Progenitor cell of endocrine pancreas (in vitro differentiated cells): ENCODE measurements around the gene PAPPA2. TPM values are rescaled to one million over a fixed set of nuclear protein-coding genes. Genes with fewer than 3 reads are reported as not detected.

Source experiments
- DNase-seq: peaks from one replicate; pipeline ENCODE4 v3.0.0; 2021; ENCODE audit warnings: low spot score; ENCODE audit not compliant: unreplicated experiment
- H3K27ac Mint-ChIP-seq: 2 replicates; pipeline ENCODE4 v1.8.0; 2021; ENCODE audit warnings: mild to moderate bottlenecking, moderate library complexity, mixed read lengths
- H3K27me3 Mint-ChIP-seq: 2 replicates; pipeline ENCODE4 v1.8.0; 2021; ENCODE audit warnings: mixed read lengths
- H3K36me3 Mint-ChIP-seq: 2 replicates; pipeline ENCODE4 v1.8.0; 2022; ENCODE audit warnings: mixed read lengths; ENCODE audit not compliant: insufficient read depth
- H3K4me1 Mint-ChIP-seq: 2 replicates; pipeline ENCODE4 v1.8.0; 2021; ENCODE audit warnings: low read depth, mixed read lengths
- H3K4me3 Mint-ChIP-seq: 2 replicates; pipeline ENCODE4 v1.8.0; 2021; ENCODE audit warnings: low read depth, mild to moderate bottlenecking, moderate library complexity, mixed read lengths
- H3K9me3 Mint-ChIP-seq: 2 replicates; pipeline ENCODE4 v1.8.0; 2021; ENCODE audit warnings: low read depth, mixed read lengths
- CTCF ChIP-seq: fragments of 200-600 bp; sonication (generic); IDR thresholded peaks from one replicate; pipeline ENCODE4 v1.5.0; 2021; ENCODE audit warnings: antibody characterized with exemption, mild to moderate bottlenecking; ENCODE audit not compliant: unreplicated experiment
- total RNA-seq: library from RNA; stranded (reverse); gene quantifications from 2 replicates; pipeline ENCODE4 v1.2.1, GENCODE V29; 2021

PAPPA2 gene
- total RNA-seq, 1 donor from 2014 or later = 4.1 TPM

GRCh38 chr1:176504848-176505553 lies 42.0 kb downstream of the PAPPA2 start:
- Mint-ChIP-seq H3K4me3 (no peak overlapping the region), H3K27ac (no peak overlapping the region), H3K27me3 (no peaks in the 10 kb centered on the region), H3K4me1 (peaks cover 5% of the 10 kb centered on the region), H3K36me3 (no peaks in the 10 kb centered on the region), H3K9me3 (peaks cover 5% of the 10 kb centered on the region)
- no peak for DNase-seq
- TF ChIP-seq CTCF = no peak

GRCh38 chr1:176512966-176513365 lies 50.0 kb downstream of the PAPPA2 start:
- no peaks in the 10 kb centered on the region for H3K36me3 Mint-ChIP-seq
- H3K27ac Mint-ChIP-seq = no peak overlapping the region
- H3K9me3 Mint-ChIP-seq = peaks cover 12% of the 10 kb centered on the region
- no peak overlapping the region for H3K4me3 Mint-ChIP-seq
- TF ChIP-seq CTCF = no peak
- no peak for DNase-seq
- H3K4me1 Mint-ChIP-seq = peaks cover 9% of the 10 kb centered on the region
- no peaks in the 10 kb centered on the region for H3K27me3 Mint-ChIP-seq

GRCh38 chr1:176515310-176515709 lies 52.3 kb downstream of the PAPPA2 start:
- Mint-ChIP-seq H3K36me3 (no peaks in the 10 kb centered on the region), H3K4me3 (no peak overlapping the region), H3K4me1 (peaks cover 30% of the 10 kb centered on the region), H3K9me3 (peaks cover 12% of the 10 kb centered on the region), H3K27ac (no peak overlapping the region), H3K27me3 (no peaks in the 10 kb centered on the region)
- TF ChIP-seq CTCF = no peak
- no peak for DNase-seq

GRCh38 chr1:176517484-176517883 lies 54.5 kb downstream of the PAPPA2 start:
- H3K27me3 Mint-ChIP-seq = no peaks in the 10 kb centered on the region
- no peak for TF ChIP-seq CTCF
- H3K4me3 Mint-ChIP-seq = peak overlapping the region; percentile 47
- no peaks in the 10 kb centered on the region for H3K36me3 Mint-ChIP-seq
- H3K9me3 Mint-ChIP-seq = peaks cover 7% of the 10 kb centered on the region
- peaks cover 39% of the 10 kb centered on the region for H3K4me1 Mint-ChIP-seq
- H3K27ac Mint-ChIP-seq = peak overlapping the region; percentile 14
- no peak for DNase-seq

- TF ChIP-seq CTCF = no peak
- DNase-seq = no peak
- peaks cover 40% of the 10 kb centered on the region for H3K4me1 Mint-ChIP-seq
- no peak overlapping the region for H3K4me3 Mint-ChIP-seq
- no peak overlapping the region for H3K27ac Mint-ChIP-seq
- H3K36me3 Mint-ChIP-seq = no peaks in the 10 kb centered on the region
- H3K27me3 Mint-ChIP-seq = peaks cover under 1% of the 10 kb centered on the region
- H3K9me3 Mint-ChIP-seq = peaks cover 3% of the 10 kb centered on the region
Observed at GRCh38 chr1:176521211-176521610, 58.2 kb downstream of the PAPPA2 start.
